Activated B cell treated with CpG ODN at 0.5 μM for 24 hours (primary cell): Measurements from ENCODE around the gene CHMP4A. TPM values are rescaled to one million over a fixed set of nuclear protein-coding genes. Genes with fewer than 3 reads are reported as not detected.

ENCODE experiments used
- ATAC-seq: fragments of 200-7000 bp; cut with Tn5 transposase; one replicate; pipeline ENCODE4 v1.10.0; 2021; ENCODE audit warnings: low read depth, mild to moderate bottlenecking, moderate library complexity
- CTCF ChIA-PET: fragments of 350-600 bp; sonication (Branson Sonifier 250); formaldehyde crosslinking; loops from one replicate; lab custom pipeline; 2021; ENCODE audit warnings: antibody characterized with exemption; lab: Charles Lee
- POLR2A ChIA-PET: fragments of 350-600 bp; sonication (Branson Sonifier 250); formaldehyde crosslinking; loops from one replicate; lab custom pipeline; 2021; ENCODE audit warnings: antibody characterized with exemption; lab: Charles Lee
- DNase-seq: peaks from one replicate; pipeline ENCODE4 v3.0.0; 2022
- H3K27ac Mint-ChIP-seq: one replicate; pipeline ENCODE4 v1.8.0; 2020; ENCODE audit warnings: mixed read lengths
- H3K27me3 Mint-ChIP-seq: one replicate; pipeline ENCODE4 v1.8.0; 2021; ENCODE audit warnings: mixed read lengths
- H3K36me3 Mint-ChIP-seq: one replicate; pipeline ENCODE4 v1.8.0; 2021; ENCODE audit warnings: low read depth, mixed read lengths
- H3K4me1 Mint-ChIP-seq: one replicate; pipeline ENCODE4 v1.8.0; 2021; ENCODE audit warnings: mixed read lengths
- H3K4me3 Mint-ChIP-seq: one replicate; pipeline ENCODE4 v1.8.0; 2020; ENCODE audit warnings: mild to moderate bottlenecking, mixed read lengths
- H3K9me3 Mint-ChIP-seq: one replicate; pipeline ENCODE4 v1.8.0; 2020; ENCODE audit warnings: mixed read lengths
- CTCF ChIP-seq: fragments of 200-600 bp; IDR thresholded peaks from one replicate; pipeline ENCODE4 v1.8.0; 2022; ENCODE audit warnings: antibody characterized with exemption, mild to moderate bottlenecking
- intact Hi-C: fragments of 100-400 bp; cut with micrococcal nuclease; formaldehyde crosslinking; loops from one replicate; pipeline ENCODE4 v1.15.1; 2024
- total RNA-seq: library from RNA; stranded (reverse); gene quantifications from 2 replicates; pipeline ENCODE4 v1.2.3, GENCODE V29; 2022

Gene CHMP4A
- total RNA-seq, 1 donor from 2014 or later = 88.5 TPM

DNA sequence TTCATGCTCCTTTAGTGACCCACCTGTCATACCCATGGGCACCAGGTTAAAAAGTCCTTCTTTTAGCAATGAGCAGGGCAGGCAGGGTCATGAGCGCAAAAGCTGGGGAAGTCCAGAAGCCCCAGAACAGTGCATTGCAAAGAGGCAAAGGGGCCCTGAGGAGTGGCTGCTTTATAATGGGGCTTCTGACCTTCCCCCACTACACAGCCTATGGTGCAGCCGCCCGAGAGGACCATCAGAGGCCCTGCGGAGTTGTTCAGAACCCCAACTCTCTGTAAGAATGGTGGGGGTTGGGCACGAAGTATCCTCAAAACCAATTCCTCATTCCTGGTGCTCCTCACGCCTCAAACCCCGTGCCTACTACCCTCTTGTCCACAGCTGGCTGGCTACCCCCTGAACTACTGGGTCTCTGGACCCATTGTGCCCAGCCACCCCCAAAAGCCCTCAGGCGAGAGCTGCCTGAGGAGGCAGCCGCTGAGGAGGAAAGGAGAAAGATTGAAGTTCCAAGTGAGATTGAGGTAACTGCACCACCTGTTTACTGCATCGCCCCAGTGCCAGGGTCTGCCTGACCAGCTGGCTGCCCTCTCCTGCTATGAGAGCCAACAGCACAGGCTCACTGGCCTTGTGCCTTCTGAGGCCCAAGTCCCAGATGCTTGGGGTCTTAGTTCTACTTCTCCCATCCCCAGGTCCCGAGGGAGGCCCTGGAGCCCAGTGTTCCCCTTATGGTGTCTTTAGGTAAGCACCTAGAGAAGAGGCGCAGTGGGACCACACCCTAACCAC, 34.7 kb downstream of the CHMP4A start:
- ATAC-seq (peak; percentile 19), DNase-seq (no peak)
- Mint-ChIP-seq H3K27ac (no peak overlapping the region), H3K4me1 (peaks cover 9% of the 10 kb centered on the region), H3K4me3 (no peak overlapping the region), H3K36me3 (peaks cover 68% of the 10 kb centered on the region), H3K27me3 (no peaks in the 10 kb centered on the region), H3K9me3 (no peaks in the 10 kb centered on the region)
- POLR2A ChIA-PET = interaction anchor here (1.7 to 2.0 kb wide), 3 partner anchors 17 to 35 kb away, joined by 4 to 11 read pairs (median 6); partner anchors contain the start of genes CHMP4A and IRF9
- CTCF ChIA-PET = no interaction called here
- intact Hi-C loops = no loop called here
- no peak for TF ChIP-seq CTCF

GRCh38 chr14:24177891-24178290, 35.4 kb downstream of the CHMP4A start:
- ChIA-PET POLR2A (interaction anchor here (1.7 kb wide), 1 partner anchor 17 kb away, joined by 6 read pairs; the partner anchor contains the start of gene IRF9), CTCF (no interaction called here)
- H3K9me3 Mint-ChIP-seq = no peaks in the 10 kb centered on the region

DNA sequence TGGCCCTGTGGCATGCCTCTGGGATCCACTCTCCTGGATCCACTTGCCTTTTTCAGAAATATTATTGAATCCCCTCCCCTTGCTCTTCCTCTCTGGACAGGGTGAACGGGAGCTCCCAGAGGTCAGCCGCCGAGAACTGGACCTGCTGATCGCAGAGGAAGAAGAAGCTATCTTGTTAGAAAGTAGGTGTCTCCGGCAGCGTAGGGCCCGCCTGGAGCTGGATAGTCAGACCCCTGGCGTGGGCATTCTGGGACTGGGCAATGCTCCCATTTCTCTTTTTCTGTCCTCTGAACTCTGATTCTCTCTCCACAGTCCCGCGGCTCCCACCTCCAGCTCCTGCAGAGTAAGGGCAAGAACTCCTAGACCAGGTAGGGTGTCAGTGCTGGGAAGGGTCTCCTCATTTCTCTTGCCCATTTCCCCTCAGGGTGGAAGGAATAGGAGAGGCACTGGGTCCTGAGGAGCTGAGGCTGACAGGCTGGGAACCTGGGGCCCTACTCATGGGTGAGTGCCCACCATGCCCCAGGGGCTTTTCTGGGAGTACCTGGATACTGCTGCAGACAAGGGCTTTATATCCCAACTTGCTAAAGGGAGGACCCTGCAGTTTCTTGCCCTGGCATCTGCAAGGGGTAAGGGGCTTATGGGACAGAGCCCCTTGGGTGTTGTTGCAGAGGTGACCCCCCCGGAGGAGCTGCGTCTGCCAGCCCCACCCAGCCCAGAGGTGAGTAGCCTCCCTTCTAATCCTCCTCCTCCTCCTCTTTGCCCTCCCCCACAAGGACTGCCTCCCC, 36.1 kb downstream of the CHMP4A start:
- CTCF ChIA-PET = no interaction called here
- Mint-ChIP-seq H3K27me3 (no peaks in the 10 kb centered on the region), H3K9me3 (no peaks in the 10 kb centered on the region), H3K27ac (no peak overlapping the region), H3K4me3 (no peak overlapping the region), H3K36me3 (peaks cover 55% of the 10 kb centered on the region), H3K4me1 (peaks cover 15% of the 10 kb centered on the region)
- no peak for TF ChIP-seq CTCF
- ATAC-seq = no peak
- no peak for DNase-seq
- intact Hi-C loops = no loop called here
- POLR2A ChIA-PET = interaction anchor here (1.7 kb wide), 1 partner anchor 16 kb away, joined by 6 read pairs; the partner anchor contains the start of gene IRF9

More at GRCh38 chr14:24177891-24178290, 35.4 kb downstream of the CHMP4A start:
- Mint-ChIP-seq H3K27ac (no peak overlapping the region), H3K27me3 (no peaks in the 10 kb centered on the region), H3K36me3 (peaks cover 61% of the 10 kb centered on the region), H3K4me1 (peaks cover 10% of the 10 kb centered on the region), H3K4me3 (no peak overlapping the region)
- intact Hi-C loops = no loop called here
- ATAC-seq (no peak), DNase-seq (no peak)
- no peak for TF ChIP-seq CTCF

DNA sequence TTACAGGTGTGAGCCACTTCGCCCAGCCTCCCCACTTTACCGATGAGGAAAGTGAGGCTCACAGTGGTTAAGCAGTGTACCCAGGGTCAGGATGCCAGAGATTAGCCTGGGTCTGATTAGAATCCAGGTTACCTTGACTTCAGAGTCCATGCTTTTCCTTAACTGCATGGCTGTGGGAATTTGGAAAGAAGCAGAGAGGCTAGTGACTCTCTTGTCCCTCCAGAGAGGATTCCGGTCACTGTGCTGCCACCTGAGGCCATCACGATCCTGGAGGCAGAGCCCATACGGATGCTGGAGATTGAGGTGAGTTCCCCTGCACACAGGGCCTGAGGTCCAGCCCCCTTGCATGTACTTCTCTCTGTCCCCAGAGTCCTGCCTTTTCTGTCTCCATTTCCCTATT, 36.7 kb downstream of the CHMP4A start:
- H3K27me3 Mint-ChIP-seq = no peaks in the 10 kb centered on the region
- ChIA-PET CTCF (no interaction called here), POLR2A (interaction anchor here (1.7 kb wide), 1 partner anchor 15 kb away, joined by 6 read pairs; the partner anchor contains the start of gene IRF9)
- H3K4me1 Mint-ChIP-seq = peaks cover 20% of the 10 kb centered on the region
- no peak for ATAC-seq
- peaks cover 49% of the 10 kb centered on the region for H3K36me3 Mint-ChIP-seq
- no peak for DNase-seq
- no peak overlapping the region for H3K4me3 Mint-ChIP-seq
- intact Hi-C loops = no loop called here
- H3K27ac Mint-ChIP-seq = no peak overlapping the region
- TF ChIP-seq CTCF = no peak
- no peaks in the 10 kb centered on the region for H3K9me3 Mint-ChIP-seq
